Measurements from ENCODE around the gene TMPRSS2. TPM values are rescaled to one million over a fixed set of nuclear protein-coding genes. Genes with fewer than 3 reads are reported as not detected.

The TMPRSS2 gene
- total and polyA plus RNA-seq, 2 of the 13 experiments (the other 11 are each of a cell fraction or from before 2014, with no cell fraction given): 1.7 to 1.8 TPM

DNA sequence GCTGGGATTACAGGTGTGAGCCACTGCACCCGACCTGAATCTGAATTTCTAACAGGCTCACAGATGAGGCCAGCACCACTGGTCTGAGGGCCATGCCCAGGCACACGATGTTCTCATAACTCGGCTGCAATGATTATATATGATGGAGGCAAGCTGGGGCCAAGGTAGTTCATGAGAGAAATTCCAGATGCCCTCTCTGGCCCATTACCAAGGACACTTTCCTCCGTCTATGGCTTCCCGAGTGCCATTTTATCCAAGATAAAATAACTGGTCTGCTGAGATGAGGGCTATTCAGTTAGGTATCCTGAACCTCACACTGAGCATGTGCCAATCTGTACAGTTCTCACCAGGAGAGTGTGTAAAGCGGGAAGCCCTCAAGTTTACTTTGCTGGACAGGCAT lies 16.5 kb downstream of the TMPRSS2 start:
- TF ChIP-seq RBFOX2 (IDR thresholded peaks at IDR 0.05; ENCODE audit: low read depth, low read length): no peak
- TF ChIP-seq, protein P1, sequence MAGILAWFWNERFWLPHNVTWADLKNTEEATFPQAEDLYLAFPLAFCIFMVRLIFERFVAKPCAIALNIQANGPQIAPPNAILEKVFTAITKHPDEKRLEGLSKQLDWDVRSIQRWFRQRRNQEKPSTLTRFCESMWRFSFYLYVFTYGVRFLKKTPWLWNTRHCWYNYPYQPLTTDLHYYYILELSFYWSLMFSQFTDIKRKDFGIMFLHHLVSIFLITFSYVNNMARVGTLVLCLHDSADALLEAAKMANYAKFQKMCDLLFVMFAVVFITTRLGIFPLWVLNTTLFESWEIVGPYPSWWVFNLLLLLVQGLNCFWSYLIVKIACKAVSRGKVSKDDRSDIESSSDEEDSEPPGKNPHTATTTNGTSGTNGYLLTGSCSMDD (CRISPR knock-in tag; IDR thresholded peaks at IDR 0.05): no peak
- TF ChIP-seq MED1 (CRISPR knock-in tag; IDR thresholded peaks at IDR 0.05): no peak
- no peak for TF ChIP-seq ZNF180 (CRISPR knock-in tag; IDR thresholded peaks at IDR 0.05; ENCODE audit: borderline replicate concordance, low read depth)
- H3K4me3 ChIP-seq (replicated peaks in 1 of 3; ENCODE audit: insufficient read depth in 1 of 3, low read depth in 2 of 3, low read length in 3 of 3): no peak overlapping the region
- no peak overlapping the region for H2AFZ ChIP-seq (ENCODE audit: low read length)
- DNase-seq (ENCODE audit: low spot score) (no peak), FAIRE-seq (no peak), ATAC-seq (no peak)
- ChIA-PET CTCF (ENCODE audit: low intra/inter-chr PET ratio, low total read pairs) (no interaction called here), POLR2A (no interaction called here)
- WGBS (ENCODE audit: low lambda C conversion rate): 96% methylated on average over 3 of the region's 6 CpGs
- no peaks in the 10 kb centered on the region for H3K79me2 ChIP-seq (ENCODE audit: insufficient read depth, low read length)
- in situ Hi-C loops (cut with HindIII; ENCODE audit: extremely low pct_ligation_motif_present, low pct_unique_long_range_greater_than_20kb): no loop called here
- H3K4me2 ChIP-seq (ENCODE audit: low read depth, low read length): no peak overlapping the region
- H3K27me3 ChIP-seq (ENCODE audit: control insufficient read depth in 1 of 2, insufficient read depth in 2 of 2, low read length in 2 of 2): no peaks in the 10 kb centered on the region
- no peaks in the 10 kb centered on the region for H3K9me3 ChIP-seq (ENCODE audit: low read length)
- H3K27ac ChIP-seq (ENCODE audit: extremely low read length, insufficient read depth, low read length): no peak overlapping the region
- peaks cover 11% of the 10 kb centered on the region for H3K4me1 ChIP-seq (ENCODE audit: insufficient read depth, low read length)
- no peaks in the 10 kb centered on the region for H4K20me1 ChIP-seq (ENCODE audit: insufficient read depth, low read length)
- no TSS peak for BruUV-seq (replicated peaks)
- no peak overlapping the region for H3K9ac ChIP-seq (ENCODE audit: insufficient read depth, low read depth, low read length)
- no peaks in the 10 kb centered on the region for H3K36me3 ChIP-seq (replicated peaks in 1 of 2; ENCODE audit: control insufficient read depth in 1 of 2, insufficient read depth in 2 of 2, low read length in 2 of 2)
- intact Hi-C loops (cut with micrococcal nuclease; ENCODE audit: unreplicated experiment): no loop called here

DNA sequence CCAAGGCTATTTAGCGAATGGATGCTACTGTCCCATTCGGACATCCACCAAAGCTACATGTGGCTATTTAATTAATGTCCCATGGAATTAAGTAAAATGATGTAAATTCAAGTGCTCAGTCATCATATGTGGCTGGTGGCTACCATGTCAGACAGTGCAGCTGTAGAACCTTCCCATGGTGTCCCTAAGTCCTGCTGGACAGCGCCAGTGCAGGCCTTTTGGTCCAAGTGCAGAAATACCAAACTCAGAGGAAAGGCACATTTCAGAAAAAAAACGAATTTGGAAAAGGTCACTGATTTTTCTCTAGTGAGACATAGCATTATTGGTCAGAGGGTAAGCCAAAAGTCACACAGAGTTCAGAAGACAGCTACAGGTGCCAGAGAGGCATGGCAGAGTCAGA lies 17.6 kb downstream of the TMPRSS2 start:
- ChIA-PET CTCF (ENCODE audit: low intra/inter-chr PET ratio, low total read pairs) (no interaction called here), POLR2A (no interaction called here)
- Histone ChIP-seq H3K27me3 (ENCODE audit: control insufficient read depth in 1 of 2, insufficient read depth in 2 of 2, low read length in 2 of 2) (no peaks in the 10 kb centered on the region), H2AFZ (ENCODE audit: low read length) (no peak overlapping the region), H3K4me1 (ENCODE audit: insufficient read depth, low read length) (peaks cover 12% of the 10 kb centered on the region), H3K4me3 (replicated peaks in 1 of 3; ENCODE audit: insufficient read depth in 1 of 3, low read depth in 2 of 3, low read length in 3 of 3) (no peak overlapping the region), H3K9ac (ENCODE audit: insufficient read depth, low read depth, low read length) (no peak overlapping the region), H4K20me1 (ENCODE audit: insufficient read depth, low read length) (no peaks in the 10 kb centered on the region), H3K9me3 (ENCODE audit: low read length) (no peaks in the 10 kb centered on the region), H3K79me2 (ENCODE audit: insufficient read depth, low read length) (no peaks in the 10 kb centered on the region), H3K36me3 (replicated peaks in 1 of 2; ENCODE audit: control insufficient read depth in 1 of 2, insufficient read depth in 2 of 2, low read length in 2 of 2) (no peaks in the 10 kb centered on the region), H3K27ac (ENCODE audit: extremely low read length, insufficient read depth, low read length) (no peak overlapping the region), H3K4me2 (ENCODE audit: low read depth, low read length) (no peak overlapping the region)
- FAIRE-seq (no peak), DNase-seq (ENCODE audit: low spot score) (no peak), ATAC-seq (no peak)
- WGBS (ENCODE audit: low lambda C conversion rate): 65% methylated on average over 4 of the region's 4 CpGs
- in situ Hi-C loops (cut with HindIII; ENCODE audit: extremely low pct_ligation_motif_present, low pct_unique_long_range_greater_than_20kb): no loop called here
- TF ChIP-seq, protein P2, sequence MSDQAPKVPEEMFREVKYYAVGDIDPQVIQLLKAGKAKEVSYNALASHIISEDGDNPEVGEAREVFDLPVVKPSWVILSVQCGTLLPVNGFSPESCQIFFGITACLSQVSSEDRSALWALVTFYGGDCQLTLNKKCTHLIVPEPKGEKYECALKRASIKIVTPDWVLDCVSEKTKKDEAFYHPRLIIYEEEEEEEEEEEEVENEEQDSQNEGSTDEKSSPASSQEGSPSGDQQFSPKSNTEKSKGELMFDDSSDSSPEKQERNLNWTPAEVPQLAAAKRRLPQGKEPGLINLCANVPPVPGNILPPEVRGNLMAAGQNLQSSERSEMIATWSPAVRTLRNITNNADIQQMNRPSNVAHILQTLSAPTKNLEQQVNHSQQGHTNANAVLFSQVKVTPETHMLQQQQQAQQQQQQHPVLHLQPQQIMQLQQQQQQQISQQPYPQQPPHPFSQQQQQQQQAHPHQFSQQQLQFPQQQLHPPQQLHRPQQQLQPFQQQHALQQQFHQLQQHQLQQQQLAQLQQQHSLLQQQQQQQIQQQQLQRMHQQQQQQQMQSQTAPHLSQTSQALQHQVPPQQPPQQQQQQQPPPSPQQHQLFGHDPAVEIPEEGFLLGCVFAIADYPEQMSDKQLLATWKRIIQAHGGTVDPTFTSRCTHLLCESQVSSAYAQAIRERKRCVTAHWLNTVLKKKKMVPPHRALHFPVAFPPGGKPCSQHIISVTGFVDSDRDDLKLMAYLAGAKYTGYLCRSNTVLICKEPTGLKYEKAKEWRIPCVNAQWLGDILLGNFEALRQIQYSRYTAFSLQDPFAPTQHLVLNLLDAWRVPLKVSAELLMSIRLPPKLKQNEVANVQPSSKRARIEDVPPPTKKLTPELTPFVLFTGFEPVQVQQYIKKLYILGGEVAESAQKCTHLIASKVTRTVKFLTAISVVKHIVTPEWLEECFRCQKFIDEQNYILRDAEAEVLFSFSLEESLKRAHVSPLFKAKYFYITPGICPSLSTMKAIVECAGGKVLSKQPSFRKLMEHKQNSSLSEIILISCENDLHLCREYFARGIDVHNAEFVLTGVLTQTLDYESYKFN (CRISPR knock-in tag; conservative IDR thresholded peaks at IDR 0.05): no peak
- TF ChIP-seq, protein P3, sequence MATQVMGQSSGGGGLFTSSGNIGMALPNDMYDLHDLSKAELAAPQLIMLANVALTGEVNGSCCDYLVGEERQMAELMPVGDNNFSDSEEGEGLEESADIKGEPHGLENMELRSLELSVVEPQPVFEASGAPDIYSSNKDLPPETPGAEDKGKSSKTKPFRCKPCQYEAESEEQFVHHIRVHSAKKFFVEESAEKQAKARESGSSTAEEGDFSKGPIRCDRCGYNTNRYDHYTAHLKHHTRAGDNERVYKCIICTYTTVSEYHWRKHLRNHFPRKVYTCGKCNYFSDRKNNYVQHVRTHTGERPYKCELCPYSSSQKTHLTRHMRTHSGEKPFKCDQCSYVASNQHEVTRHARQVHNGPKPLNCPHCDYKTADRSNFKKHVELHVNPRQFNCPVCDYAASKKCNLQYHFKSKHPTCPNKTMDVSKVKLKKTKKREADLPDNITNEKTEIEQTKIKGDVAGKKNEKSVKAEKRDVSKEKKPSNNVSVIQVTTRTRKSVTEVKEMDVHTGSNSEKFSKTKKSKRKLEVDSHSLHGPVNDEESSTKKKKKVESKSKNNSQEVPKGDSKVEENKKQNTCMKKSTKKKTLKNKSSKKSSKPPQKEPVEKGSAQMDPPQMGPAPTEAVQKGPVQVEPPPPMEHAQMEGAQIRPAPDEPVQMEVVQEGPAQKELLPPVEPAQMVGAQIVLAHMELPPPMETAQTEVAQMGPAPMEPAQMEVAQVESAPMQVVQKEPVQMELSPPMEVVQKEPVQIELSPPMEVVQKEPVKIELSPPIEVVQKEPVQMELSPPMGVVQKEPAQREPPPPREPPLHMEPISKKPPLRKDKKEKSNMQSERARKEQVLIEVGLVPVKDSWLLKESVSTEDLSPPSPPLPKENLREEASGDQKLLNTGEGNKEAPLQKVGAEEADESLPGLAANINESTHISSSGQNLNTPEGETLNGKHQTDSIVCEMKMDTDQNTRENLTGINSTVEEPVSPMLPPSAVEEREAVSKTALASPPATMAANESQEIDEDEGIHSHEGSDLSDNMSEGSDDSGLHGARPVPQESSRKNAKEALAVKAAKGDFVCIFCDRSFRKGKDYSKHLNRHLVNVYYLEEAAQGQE (IDR thresholded peaks at IDR 0.05; ENCODE audit: borderline replicate concordance in 1 of 2, low read depth in 1 of 2, low read length in 2 of 2): 0 out of 4 replicates have a peak, but pooled peaks of 1 of the 2 experiments have one; percentile 47
- no TSS peak for BruUV-seq (replicated peaks)
- intact Hi-C loops (cut with micrococcal nuclease; ENCODE audit: unreplicated experiment): no loop called here

Measured in HepG2 (cell line).